Heart right ventricle (tissue), 16 donors: ENCODE measurements around the gene ITSN1. TPM values are rescaled to one million over a fixed set of nuclear protein-coding genes. Genes with fewer than 3 reads are reported as not detected.
A peak's percentile ranks its signal among the peaks of the same experiment; 100 is the strongest.

Experiments used
- ATAC-seq, 8 donors: fragments of 200-7000 bp; cut with Tn5 transposase; one replicate each; pipeline ENCODE4 v1.9.1; 2020; ENCODE audit warnings: mild to moderate bottlenecking in 8 of 8, moderate library complexity in 8 of 8, moderate number of reproducible peaks in 1 of 8
- DNase-seq, 2 donors: peaks; one replicate each; pipeline ENCODE4 v3.0.0-alpha.2; 2020
- H3K27ac ChIP-seq, 10 donors: fragments of 200-600 bp; sonication (generic) in 2 of 10; one replicate each; pipeline versions ENCODE4 v1.5.0 to v1.8.0; 2020 to 2022; ENCODE audit warnings: mild to moderate bottlenecking in 3 of 10
- H3K27me3 ChIP-seq, 7 donors: fragments of 200-600 bp; one replicate each; pipeline ENCODE4 v1.8.0; 2021 to 2022; ENCODE audit warnings: mild to moderate bottlenecking in 2 of 7
- H3K36me3 ChIP-seq, 9 donors: fragments of 200-600 bp; sonication (generic) in 1 of 9; one replicate each; pipeline versions ENCODE4 v1.5.0 to v1.8.0; 2020 to 2022; ENCODE audit warnings: mild to moderate bottlenecking in 2 of 9
- H3K4me1 ChIP-seq, 9 donors: fragments of 200-600 bp; sonication (generic) in 1 of 9; one replicate each; pipeline versions ENCODE4 v1.5.0 to v1.8.0; 2020 to 2022; ENCODE audit warnings: mild to moderate bottlenecking in 4 of 9
- H3K4me3 ChIP-seq, 10 donors: fragments of 200-600 bp; sonication (generic) in 2 of 10; one replicate each; pipeline versions ENCODE4 v1.5.0 to v1.8.0; 2020 to 2022; ENCODE audit warnings: mild to moderate bottlenecking in 7 of 10, moderate library complexity in 2 of 10
- H3K9me3 ChIP-seq, 11 donors: fragments of 200-600 bp in 10 of 11; sonication (generic) in 2 of 11; one replicate each; pipeline versions ENCODE4 v1.5.0 to v1.8.0; 2013 to 2022; ENCODE audit warnings: mild to moderate bottlenecking in 2 of 11, control low read depth in 1 of 11, moderate library complexity in 1 of 11
- CTCF ChIP-seq, 9 donors: fragments of 200-600 bp; sonication (generic) in 2 of 9; IDR thresholded peaks; one replicate each; pipeline versions ENCODE4 v1.5.0 to v1.8.0; 2021 to 2022; ENCODE audit warnings: antibody characterized with exemption in 9 of 9, mild to moderate bottlenecking in 5 of 9, moderate library complexity in 1 of 9
- WGBS, 2 donors: extraction: QIAGEN DNeasy Blood & Tissue Kit; methylation state at CpG; one replicate each; pipeline ENCODE4 v1.1.7; 2013; ENCODE audit warnings: inconsistent platforms in 1 of 2; 5-methylcytosine and 5-hydroxymethylcytosine counted together
- intact Hi-C, 10 donors: fragments of 100-400 bp; cut with DNase I; formaldehyde crosslinking; loops; one replicate each; pipeline versions ENCODE4 v1.11.1 to v1.14.2; 2022
- polyA plus RNA-seq, 2 donors: library from polyadenylated mRNA; stranded (reverse); fragments of 200-250 nt; gene quantifications; one replicate each; pipeline ENCODE4 v1.2.3, GENCODE V29; 2013
- total RNA-seq, 10 donors: library from RNA; stranded (reverse); fragmentation: NEBNext Ultra II Directional in 3 of 10; extraction: Animal tissue kit (Norgen Biotek cat#: 25700) in 3 of 10; gene quantifications; one replicate each; pipeline versions ENCODE4 v1.2.1 to v1.2.4, GENCODE V29; 2021 to 2023
- donor health status: Arrhythmogenic right ventricular cardiomyopathy.
- donor health status: ischemic (EF 13 %, LVEDD 7.1; RV severe dilation, severe dysfunction).
- donor health status: healthy with polysubstance abuse.
- donor health status: DM: no; HTN: yes; CAD: no.
- donor health status: DM: no; HTN: no; CAD: no.
- donor health status: ischemic (EF 25% LVEDD 6.9; RV normal size, moderate dysfunction).
- donor health status: ischemic (EF 25% LVEDD 5.7; RV mildly dilated, moderate dysfunction).
- donor health status: healthy.
- donor health status: DM: yes; HTN: yes; CAD: no.
- donor health status: Ischemic cardiomyopathy.
- donor health status: ischemic (EF 35%, LVEDD 5.7; RV mildly dilated, moderate dysfunction).
- donor health status: nonischemic (EF 11% LVEDD 7.7; RV severe dilation, severe dysfunction).
- donor health status: DM: yes; HTN: yes; CAD: no.
- donor health status: PGD.
- donor health status: ischemic (EF 29% LVEDD 5.4; RV normal size, mild dysfunction).
- donor health status: nonischemic (EF 23%, LVEDD 6.1; RV moderate dilation, normal function).

Gene ITSN1
- total and polyA plus RNA-seq, 12 donors: 14.6 to 47.3 (median 32.3) TPM

GRCh38 chr21:33648555-33648954 is 6.3 kb downstream of the ITSN1 start:
- no peak for TF ChIP-seq CTCF (IDR thresholded peaks at IDR 0.05)
- 94 to 97% methylated on average over 1 of the region's 1 CpG for WGBS, 2 donors
- ATAC-seq: no peak
- intact Hi-C loops: loop anchor here in 4 of 10 donors (5.0 to 10.0 kb wide), 6 partner anchors 96 to 246 kb away; no protein-coding TSS in a partner anchor
- H3K27me3 ChIP-seq: no peaks in the 10 kb centered on the region
- H3K36me3 ChIP-seq: peaks cover 0 to 4% (median 0%) of the 10 kb centered on the region in 9 donors
- H3K4me1 ChIP-seq: peaks cover 0 to 59% (median 23%) of the 10 kb centered on the region in 9 donors
- H3K9me3 ChIP-seq: no peaks in the 10 kb centered on the region
- no peak for DNase-seq
- H3K27ac ChIP-seq: no peak overlapping the region
- H3K4me3 ChIP-seq: no peak overlapping the region

GRCh38 chr21:33650230-33650629 is 7.9 kb downstream of the ITSN1 start:
- peaks cover 0 to 4% (median 0%) of the 10 kb centered on the region in 9 donors for H3K36me3 ChIP-seq
- no peaks in the 10 kb centered on the region for H3K9me3 ChIP-seq
- H3K4me1 ChIP-seq: peaks cover 0 to 54% (median 9%) of the 10 kb centered on the region in 9 donors
- 66 to 75% methylated on average over 7 of the region's 7 CpGs for WGBS, 2 donors
- no peaks in the 10 kb centered on the region for H3K27me3 ChIP-seq
- intact Hi-C loops: no loop called here
- no peak for ATAC-seq
- no peak for TF ChIP-seq CTCF (IDR thresholded peaks at IDR 0.05)
- no peak overlapping the region for H3K27ac ChIP-seq
- no peak for DNase-seq
- H3K4me3 ChIP-seq: no peak overlapping the region

- ATAC-seq (no peak), DNase-seq (no peak)
- Histone ChIP-seq H3K4me3 (no peak overlapping the region), H3K9me3 (no peaks in the 10 kb centered on the region), H3K36me3 (peaks cover 0 to 4% (median 0%) of the 10 kb centered on the region in 9 donors), H3K4me1 (peaks cover 0 to 54% (median 17%) of the 10 kb centered on the region in 9 donors), H3K27ac (no peak overlapping the region), H3K27me3 (no peaks in the 10 kb centered on the region)
- 80 to 82% methylated on average over 7 of the region's 7 CpGs for WGBS, 2 donors
- intact Hi-C loops: no loop called here
- TF ChIP-seq CTCF (IDR thresholded peaks at IDR 0.05): no peak
Observed at GRCh38 chr21:33650929-33651509, 8.7 kb downstream of the ITSN1 start.

- Histone ChIP-seq H3K4me3 (no peak overlapping the region), H3K27me3 (no peaks in the 10 kb centered on the region), H3K4me1 (peaks cover 0 to 59% (median 26%) of the 10 kb centered on the region in 9 donors), H3K27ac (no peak overlapping the region), H3K9me3 (no peaks in the 10 kb centered on the region), H3K36me3 (peaks cover 0 to 4% (median 0%) of the 10 kb centered on the region in 9 donors)
- WGBS, 2 donors: 83 to 84% methylated on average over 8 of the region's 8 CpGs
- ATAC-seq (peak in 2 of 8 donors; percentile 25 to 39), DNase-seq (no peak)
- intact Hi-C loops: no loop called here
- no peak for TF ChIP-seq CTCF (IDR thresholded peaks at IDR 0.05)
Observed at GRCh38 chr21:33651965-33652680, 9.8 kb downstream of the ITSN1 start.
